T-helper 1 cell (primary cell): ENCODE measurements around the gene WDR47.
A peak's percentile ranks its signal among the peaks of the same experiment; 100 is the strongest.
"Not testable (repeated sequence)": the region's sequence is repeated elsewhere in the genome, so short reads cannot be mapped to it uniquely, and the experiment has no call there.

Source experiments
- DNase-seq, 5 donors: peaks; one replicate each; pipeline ENCODE4 v3.0.0-alpha.2; 2012 to 2020

The WDR47 gene

DNA sequence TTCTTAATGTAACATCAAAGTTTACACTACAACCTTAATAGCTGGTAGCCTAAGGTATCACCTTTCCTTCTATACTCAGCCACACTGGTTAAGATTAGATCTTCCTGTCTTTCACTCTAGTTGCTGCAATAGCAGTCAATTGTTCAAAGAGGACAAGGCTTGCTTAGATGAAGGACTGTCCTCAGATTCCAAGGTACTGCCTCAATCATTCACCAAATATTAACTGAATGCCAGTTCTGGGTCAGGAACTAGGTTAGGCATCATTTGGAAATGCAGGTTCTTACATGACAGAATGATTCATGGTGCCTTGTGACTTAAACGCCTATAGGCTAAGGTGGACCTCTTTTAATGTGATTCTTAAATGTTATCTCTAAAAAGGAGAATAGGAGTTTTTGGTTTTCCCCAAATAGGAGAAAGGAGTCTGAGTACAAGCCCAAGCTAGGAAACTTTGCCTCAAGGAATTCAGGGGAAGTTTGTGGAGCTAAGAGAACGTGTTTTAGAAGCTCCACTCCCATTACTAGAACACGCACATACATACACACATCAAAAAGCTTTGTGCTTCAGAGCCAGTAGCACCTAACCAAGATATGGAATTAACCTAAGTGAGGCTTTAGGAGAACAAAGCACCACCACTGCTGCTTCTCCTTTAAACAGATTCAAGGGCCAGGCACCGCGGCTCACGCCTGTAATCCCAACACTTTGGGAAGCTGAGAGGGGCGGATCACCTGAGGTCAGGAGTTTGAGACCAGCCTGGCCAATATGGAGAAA lies 8.5 kb upstream of the WDR47 start:
- no peak for DNase-seq

DNA sequence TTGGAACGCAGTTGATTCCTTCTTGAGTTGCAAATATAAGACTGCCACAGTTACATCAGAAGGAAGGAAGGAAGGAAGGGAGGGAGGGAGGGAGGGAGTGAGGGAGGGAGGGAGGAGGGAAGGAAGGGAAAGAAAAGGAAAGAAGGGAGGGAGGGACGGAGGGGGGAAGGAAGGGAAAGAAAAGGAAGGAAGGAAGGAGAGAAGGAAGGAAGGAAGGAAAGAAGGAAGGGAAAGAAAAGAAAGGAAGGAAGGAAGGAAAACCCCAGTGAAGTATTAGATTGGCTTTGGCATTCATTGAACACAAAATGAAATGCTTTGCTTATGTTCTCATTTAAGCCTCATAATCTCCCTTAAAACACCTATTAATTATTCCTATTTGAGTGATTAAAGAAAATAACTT lies 6.4 kb upstream of the WDR47 start:
- no peak for DNase-seq

DNA sequence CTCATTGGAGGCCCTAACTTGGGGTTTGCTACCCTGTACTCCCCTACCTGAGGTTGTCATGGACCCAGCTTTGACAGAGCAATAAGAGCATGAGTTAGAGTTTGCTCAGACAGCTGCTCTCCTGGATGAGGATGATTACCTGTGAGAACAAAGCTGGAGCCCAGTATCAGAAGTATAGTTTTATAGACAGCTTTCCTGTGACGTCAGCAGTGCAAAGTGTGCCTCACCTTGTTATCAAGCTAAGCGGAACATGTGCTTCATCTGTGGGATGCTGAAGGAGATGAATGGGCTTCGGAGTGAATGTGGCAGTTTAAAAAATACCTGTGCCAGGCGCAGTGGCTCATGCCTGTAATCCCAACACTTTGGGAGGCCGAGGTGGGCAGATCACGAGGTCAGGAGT lies 5.4 kb upstream of the WDR47 start:
- no peak for DNase-seq

DNA sequence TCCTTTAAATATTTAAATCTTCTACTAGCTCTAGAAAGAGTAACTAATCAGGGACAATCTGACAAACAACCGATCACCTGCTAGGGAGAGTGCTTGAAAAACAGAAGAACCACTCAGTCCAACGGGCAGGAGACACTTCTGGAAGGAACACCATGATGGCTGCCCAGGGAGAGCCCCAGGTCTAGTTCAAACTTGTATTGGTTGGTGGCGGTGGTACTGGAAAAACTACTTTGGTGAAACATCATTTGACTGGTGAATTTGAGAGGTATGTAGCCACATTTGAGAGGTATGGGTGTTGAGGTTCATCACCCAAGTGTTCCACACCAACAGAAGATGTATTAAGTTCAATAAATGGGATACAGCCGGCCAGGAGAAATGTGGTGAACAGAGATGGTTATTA lies 4.8 kb upstream of the WDR47 start:
- DNase-seq, result no peak

DNA sequence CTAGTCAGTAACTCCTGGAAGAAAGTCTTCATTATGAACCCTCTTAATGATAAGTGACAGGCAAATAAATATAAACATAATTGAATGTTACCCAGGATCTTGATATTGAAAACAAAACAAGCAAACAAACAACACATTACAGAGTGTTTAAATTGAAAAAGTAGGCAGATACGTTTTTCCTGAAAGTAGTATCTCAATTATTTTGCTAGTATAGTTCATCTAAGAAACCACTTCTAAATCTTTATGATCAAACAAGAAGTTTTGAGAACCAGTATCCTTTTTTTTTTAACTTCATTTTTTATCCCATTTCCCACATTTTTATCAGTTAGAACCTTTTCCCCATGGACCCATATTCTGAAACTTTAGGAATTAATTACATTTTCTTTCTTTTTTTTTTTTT lies 3.7 kb upstream of the WDR47 start:
- DNase-seq, result no peak

DNA sequence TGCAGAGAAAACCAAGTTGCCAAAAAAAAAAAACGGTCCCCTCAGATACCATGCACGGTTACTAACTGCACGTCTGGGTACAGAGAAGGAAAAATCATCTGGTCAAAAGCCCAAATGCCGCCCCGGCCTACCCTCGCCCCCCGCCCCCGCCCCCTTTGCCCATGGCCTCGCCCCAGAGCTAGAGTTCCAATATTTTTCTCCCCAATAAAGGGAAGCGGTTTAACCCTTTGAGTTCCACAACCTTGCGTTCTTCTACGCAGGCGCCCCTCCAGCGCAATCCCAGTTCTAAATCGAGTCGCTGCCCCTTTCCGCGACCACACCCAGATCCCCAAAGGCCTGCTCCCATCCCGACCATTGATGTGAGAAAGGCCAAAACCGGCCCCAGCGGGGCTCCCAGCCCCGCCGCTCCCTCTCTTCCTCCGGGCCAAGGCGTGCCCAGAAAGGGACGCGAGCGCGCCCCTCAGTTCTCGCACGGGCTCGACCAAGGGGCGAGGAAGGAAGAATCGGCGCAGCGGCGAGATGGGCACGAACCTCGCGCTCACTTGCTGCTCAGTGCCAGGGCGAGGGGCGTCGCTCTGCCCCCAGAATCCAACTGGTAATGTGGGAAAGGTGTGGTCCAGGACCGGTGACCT lies 797 bp downstream of the WDR47 start:
- DNase-seq, result peak in 3 of 5 donors; percentile 14 to 30 (median 24)

DNA sequence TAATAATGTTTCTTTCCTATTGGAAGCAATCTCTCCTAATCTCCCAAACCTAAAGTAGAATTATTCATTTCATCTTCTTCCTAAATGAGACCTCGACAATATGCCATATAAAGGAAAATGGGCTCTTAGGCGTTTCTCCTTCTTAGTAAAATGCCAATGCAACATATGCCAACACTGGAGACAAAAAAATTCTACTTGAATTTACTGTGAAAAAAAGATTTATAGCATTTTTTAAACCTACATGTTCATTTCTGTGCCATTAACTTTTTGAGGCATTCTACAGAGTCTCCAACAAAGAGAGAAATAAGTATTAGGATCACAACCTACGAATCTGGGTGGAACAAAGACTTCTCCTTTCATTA lies 1.3 kb downstream of the WDR47 start:
- DNase-seq, result no peak

DNA sequence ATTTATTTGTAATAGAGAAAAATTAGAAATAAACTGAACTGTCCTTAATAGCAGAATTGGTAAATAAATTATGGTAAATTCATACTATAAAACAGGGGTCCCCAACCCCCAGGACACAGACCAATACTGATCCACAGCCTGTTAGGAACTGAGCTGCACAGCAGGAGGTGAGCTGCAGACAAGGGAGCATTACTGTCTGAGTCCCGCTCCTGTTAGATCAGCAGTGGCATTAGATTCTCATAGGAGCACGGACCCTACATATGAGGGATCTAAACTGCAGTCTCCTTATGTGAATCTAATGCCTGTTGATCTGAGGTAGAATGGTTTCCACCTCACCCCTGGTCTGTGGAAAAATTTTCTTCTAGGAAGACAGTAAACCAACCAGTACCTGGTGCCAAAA lies 7.5 kb downstream of the WDR47 start:
- DNase-seq, result no peak

DNA sequence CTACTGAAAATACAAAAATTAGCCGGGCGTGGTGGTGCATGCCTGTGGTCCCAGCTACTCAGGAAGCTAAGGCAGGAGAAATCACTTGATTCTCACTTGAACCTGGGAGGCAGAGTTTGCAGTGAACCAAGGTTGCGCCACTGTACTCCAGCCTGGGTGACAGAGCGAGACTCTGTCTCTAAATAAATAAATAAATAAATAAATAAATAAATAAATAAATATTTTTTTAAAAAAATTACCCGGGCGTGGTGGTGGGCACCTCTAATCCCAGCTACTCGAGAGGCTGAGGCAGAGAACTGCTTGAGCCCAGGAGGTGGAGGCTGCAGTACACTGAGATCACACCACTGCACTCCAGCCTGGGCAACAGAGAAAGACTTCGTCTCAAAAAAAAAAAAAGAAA lies 12.4 kb downstream of the WDR47 start:
- DNase-seq, result not testable (repeated sequence)

DNA sequence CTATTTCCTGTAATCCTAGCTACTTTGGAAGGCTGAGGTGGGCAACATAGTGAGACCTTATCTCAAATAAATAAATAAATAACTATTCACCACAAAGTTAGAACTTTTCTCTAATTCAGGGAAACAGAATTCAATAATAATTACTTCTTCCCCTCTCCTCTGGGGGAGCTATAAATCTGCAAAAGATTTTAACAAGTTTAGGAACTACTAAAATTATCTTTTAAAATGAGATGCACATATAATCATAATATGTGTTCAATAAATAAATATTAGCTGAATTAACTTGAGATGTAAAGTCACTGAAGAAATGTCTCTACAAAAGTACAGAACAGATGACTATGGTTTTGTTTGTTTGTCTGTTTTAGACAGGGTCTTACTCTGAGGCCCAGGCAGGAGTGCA lies 14.1 kb downstream of the WDR47 start:
- DNase-seq, result no peak

DNA sequence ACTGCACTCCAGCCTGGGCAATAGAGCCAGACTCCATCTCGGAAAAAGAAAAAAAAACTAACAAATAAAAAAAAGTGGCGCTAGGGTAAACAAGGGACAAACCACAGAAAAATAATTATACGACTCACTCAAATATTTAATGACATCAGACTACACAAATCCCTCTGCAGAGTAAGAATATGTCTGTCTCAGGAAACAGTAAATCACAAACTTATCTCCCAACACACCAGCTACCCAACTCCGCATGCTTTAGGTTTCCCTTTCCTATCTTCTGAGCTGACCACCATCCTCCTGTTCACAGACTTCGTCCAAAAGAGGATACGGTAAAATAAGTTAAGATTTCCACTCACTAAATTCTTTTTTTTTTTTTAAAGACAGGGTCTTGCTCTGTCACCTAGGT lies 16.2 kb downstream of the WDR47 start:
- DNase-seq, result no peak

DNA sequence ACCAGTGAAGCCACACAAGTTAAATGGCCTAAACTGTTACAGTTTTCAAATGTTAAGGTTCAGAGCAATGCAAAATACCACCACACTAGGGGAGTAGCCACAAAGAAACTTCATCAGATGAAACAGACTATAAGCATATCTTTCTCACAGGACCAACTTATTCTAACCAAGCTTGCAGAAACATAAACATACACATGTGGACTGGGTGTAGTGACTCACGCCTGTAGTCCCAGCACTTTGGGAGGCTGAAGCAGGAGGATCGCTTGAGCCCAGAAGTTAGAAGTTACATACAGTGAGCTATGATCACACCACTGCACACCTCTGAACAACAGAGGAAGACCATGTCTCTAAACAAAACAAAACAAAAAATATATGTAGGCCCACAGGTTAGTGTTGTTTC lies 17.3 kb downstream of the WDR47 start:
- no peak for DNase-seq

DNA sequence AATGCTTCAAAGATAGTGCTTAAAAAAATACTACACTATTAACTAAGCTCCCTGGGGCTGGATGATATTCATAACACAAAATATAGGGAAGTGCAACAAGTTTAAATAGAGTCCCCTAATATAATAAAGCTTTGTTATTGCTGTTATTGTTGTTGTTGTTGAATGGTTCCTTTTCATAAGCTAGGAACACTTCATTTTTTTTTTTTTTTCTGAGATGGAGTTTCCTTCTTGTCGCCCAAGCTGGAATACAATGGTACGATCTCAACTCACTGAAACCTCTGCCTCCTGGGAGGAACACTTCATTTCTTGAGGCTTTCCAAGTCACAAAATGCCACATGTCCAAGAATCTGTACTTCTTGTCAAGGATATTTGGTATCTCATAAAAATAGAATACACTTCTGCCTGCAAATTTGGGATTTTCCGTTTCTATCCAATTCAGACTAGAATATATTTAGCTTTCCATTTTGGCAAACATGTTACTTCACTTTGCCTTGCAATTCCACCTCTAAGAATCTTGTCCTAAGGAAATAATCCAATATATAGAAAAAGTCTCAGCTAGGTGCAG lies 21.1 kb downstream of the WDR47 start:
- no peak for DNase-seq

DNA sequence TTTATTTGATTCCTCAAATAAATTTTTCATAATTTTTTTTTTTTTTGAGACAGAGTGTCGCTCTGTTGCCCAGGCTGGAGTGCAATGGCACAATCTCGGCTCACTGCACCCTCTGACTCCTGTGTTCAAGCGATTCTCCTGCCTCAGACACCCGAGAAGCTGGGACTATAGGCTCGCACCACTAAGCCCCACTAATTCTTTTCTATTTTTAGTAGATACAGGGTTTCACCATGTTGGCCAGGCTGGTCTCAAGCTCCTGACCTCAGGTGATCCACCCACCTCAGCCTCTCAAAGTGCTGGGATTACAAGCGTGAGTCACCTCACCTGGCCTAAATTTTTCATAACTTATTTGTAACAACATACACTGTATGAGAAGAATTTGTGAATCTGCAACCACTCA lies 24.2 kb downstream of the WDR47 start:
- DNase-seq, result not testable (repeated sequence)

DNA sequence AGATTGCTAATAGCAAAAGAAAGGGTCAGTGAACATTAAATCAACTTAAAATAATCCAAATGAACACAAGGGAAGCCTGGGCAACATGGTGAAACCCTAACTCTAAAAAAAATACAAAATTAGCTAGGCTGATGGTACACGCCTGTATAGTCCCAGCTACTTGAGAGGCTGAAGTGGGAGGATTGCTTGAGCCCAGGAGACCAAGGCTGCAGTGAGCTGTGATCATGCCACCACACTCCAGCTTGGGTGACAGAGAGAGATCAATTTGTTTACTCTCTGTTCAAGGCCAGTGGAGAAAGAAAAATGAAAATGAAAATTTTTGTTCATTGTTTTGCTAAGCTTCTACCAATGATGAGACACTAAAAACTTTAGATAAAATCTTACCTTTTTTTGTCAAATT lies 24.8 kb downstream of the WDR47 start:
- DNase-seq, result no peak

DNA sequence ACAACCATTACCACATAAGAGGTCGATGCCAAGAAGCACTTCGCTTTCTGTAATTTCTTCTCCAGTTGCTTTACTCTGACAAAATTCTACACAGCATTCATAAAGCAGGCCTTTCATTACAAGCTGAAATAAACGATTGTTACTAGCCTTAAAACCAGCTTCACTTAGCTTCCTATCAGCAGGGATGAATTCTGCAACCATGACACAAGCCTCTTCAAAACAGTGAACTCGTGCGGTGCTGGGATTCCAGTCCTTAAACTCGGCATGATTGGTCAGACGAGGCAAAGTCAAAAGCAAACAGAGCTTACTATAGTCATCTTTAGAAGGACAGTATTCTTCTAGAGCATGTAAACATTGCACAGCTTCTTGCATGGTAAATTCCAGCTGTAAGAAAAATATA lies 30.6 kb downstream of the WDR47 start:
- DNase-seq, result no peak

DNA sequence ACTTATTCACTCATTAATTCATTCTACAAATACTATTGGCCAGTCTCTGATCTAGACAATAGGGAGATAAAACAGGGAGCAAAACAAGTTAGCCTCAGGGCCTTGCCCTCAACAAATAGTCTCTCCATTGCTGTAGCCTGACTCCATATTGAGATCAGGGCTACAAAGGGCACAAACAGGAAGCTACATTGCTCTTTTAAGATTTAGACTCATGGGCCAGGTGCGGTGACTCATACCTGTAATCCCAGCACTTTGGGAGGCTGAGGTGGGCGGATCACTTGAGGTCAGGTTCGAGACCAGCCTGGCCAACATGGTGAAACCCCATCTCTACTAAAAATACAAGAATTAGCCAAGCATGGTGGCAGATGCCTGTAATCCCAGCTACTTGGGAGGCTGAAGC lies 45.3 kb downstream of the WDR47 start:
- DNase-seq, result peak in 1 of 5 donors; percentile 19

DNA sequence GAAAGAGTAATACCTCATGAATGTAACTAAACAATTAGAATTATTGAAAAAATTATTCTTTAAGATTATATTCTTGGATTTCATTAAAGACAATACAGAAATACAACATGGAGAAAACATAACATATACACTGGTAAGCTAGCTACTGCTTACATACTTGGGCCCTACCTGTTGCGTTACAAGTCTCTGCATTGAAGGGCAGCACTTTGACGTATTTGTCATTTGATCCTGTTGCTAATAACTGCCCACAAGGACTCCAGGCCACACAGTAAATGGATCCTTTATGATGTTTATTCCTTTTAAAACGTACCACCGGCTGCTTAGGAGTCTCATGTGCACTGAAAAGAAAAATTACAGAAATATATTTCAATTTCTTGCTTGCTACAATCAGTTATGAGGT lies 58.8 kb downstream of the WDR47 start:
- no peak for DNase-seq

DNA sequence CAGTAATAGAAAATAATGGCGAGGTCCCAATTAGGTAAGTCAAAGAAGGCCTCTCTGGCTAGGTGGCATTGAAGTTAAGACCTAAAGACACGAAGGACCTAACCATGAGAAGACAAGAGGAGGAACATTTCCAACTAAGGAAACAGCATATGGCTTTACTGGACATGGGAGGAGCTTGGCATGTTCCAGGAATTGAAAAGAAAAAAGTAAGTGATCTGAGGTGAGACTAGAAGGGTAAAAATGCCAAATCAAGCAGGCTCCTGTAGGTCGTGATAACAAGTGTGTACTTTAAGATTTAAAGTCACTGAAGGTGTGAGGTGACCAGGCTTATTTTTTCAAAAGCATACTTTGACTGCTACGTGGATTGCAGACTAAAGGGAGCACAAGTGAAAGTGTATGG lies 65.2 kb downstream of the WDR47 start:
- no peak for DNase-seq

DNA sequence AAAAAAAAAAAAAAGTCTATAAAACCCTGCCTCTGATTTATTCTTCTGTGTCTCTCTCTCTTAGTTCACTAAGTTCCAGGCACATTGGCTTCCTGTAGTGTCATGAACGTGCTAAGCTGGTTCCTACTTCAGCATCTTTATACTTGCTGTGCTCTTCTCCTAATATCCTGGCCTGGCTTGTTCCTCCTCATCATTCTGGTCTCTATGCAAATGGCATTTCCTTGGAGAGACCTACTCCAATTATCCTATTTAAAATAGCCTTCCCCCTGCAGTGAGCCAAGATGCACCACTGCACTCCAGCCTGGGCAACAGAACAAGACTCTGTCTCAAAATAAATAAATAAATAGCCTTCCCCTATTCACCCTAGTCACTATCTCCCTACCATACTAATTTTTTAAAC lies 69.0 kb downstream of the WDR47 start:
- no peak for DNase-seq

DNA sequence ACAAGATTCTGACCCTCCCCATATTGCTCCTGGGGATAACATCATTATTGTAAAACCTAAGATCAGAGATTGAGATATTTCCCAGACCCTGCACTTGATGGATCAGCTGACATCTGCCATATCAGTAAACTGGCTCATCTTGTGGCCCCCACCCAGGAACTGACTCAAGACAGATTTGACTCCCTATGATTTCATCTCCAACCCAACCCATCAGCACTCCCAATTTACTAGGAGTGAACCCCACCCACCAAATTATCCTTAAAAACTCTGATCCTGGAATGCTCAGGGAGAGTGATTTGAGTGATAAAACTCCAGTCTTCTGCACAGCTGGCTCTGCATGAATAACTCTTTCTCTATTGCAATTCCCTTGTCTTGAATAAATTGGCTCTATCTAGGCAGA lies 72.6 kb downstream of the WDR47 start:
- no peak for DNase-seq

DNA sequence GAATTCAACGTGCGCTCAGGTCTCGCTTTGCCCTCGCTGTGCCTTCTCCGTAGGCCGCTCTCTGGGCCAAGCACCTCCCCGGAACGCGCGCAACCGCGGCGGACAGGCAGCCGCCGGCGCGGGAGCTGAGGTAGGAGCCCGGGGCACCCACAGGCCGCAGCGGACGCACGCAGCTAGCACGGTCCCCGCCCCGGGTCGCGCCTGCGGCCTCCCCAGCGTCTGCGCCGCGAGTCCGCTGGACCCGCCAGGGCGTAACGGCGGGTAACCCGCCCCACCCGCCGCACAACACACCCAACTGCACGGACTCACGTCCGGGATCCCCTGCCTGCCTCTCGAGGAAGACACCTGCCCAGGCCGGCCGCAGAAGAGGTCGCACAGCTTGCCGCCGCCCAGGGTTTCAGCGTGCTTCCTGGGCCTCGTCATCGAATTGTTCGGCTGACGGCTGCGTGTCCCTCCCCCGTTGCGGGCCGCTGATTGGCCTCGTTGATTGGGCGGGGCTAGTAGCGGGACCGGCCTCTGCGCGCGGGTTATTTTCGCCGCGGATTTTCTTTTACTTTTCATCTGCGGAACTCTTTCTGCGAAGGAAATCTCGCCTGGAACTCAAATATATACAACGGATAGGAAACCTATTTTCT lies 78.7 kb downstream of the WDR47 start, which contains the start of gene CLCC1:
TSS of gene CLCC1 (minus strand) at position 433 of the 635 bp plus-strand sequence. CDS start 13,047 bp downstream, outside the sequence.
- DNase-seq, result peak; percentile 86 to 96 (median 90)

DNA sequence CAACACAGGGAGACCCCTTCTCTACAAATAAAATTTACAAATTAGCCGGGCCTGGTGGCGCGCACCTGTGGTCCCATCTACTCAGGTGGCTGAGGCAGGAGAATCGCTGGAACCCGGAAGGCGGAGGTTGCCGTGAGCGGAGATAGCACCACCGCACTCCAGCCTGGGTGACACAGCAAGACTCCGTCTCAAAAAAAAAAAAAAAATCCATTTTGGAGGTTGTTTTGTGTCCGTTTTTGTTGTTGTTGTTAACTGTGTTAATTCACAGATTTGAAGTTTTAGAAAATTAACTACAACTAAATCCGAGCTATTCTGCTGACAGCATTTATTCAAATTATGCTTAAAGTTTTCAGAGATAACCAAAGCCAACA lies 79.2 kb downstream of the WDR47 start:
- peak in 3 of 5 donors; percentile 7 to 44 (median 13) for DNase-seq
